Left ventricle myocardium superior (tissue), 1 donor: ENCODE measurements around the gene CHRNA1. TPM values are rescaled to one million over a fixed set of nuclear protein-coding genes. Genes with fewer than 3 reads are reported as not detected.
A peak's percentile ranks its signal among the peaks of the same experiment; 100 is the strongest.

Experiments
- ATAC-seq: fragments of 200-7000 bp; cut with Tn5 transposase; one replicate; pipeline ENCODE4 v1.9.1; 2020; ENCODE audit warnings: mild to moderate bottlenecking, moderate library complexity
- DNase-seq: peaks from one replicate; pipeline ENCODE4 v3.0.0-alpha.2; 2020
- intact Hi-C: fragments of 100-400 bp; cut with micrococcal nuclease; formaldehyde crosslinking; loops from one replicate; pipeline ENCODE4 v1.11.0; 2022
- total RNA-seq: library from RNA; stranded (reverse); fragmentation: NEBNext Ultra II Directional; extraction: Animal tissue kit (Norgen Biotek cat#: 25700); gene quantifications from one replicate; pipeline ENCODE4 v1.2.1, GENCODE V29; 2021
- donor health status: DM: no; HTN: yes; CAD: no; lungs with severe emphysema.

Gene CHRNA1
- total RNA-seq, 1 donor from 2014 or later: not detected

DNA sequence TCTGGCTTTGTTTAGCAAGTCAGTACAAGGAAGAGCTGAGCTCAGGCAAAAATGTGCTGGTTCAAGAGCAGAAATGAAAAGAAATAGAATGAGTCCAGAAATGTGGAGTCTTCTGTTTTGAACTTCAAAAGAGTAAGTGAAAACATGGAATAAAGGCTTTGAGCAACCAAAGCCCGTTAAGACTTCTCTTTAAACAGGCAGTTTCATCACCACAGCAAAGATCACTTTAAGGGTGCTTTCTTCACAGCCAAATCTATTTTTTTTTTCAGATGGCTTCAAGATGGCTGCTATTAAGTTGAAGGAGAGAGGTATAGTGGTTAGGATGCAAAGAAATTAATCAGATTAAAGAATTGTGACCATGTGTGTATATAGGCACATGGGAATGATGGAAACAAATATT, 2.0 kb upstream of the CHRNA1 start:
- DNase-seq (no peak), ATAC-seq (no peak)
- intact Hi-C loops: no loop called here

DNA sequence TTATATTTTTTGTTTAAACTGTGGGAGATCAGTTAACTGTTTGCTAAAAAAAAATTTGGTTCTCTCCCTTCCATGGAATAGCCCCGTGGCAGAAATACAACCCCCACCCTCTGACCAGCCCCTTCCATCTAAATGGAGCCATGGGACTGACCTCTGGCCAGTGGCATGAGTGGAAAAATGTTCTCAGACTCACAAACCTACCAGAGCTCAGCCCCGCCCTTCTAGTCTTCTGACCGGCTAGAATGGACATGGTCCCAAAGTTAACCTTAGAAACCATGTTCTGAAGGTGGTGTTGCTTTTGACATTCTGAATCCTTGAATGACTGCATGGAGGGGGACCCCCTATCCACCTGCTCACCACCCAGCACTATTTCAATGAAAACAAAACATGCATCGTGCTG, 1.3 kb upstream of the CHRNA1 start:
- intact Hi-C loops: no loop called here
- no peak for DNase-seq
- ATAC-seq: no peak

DNA sequence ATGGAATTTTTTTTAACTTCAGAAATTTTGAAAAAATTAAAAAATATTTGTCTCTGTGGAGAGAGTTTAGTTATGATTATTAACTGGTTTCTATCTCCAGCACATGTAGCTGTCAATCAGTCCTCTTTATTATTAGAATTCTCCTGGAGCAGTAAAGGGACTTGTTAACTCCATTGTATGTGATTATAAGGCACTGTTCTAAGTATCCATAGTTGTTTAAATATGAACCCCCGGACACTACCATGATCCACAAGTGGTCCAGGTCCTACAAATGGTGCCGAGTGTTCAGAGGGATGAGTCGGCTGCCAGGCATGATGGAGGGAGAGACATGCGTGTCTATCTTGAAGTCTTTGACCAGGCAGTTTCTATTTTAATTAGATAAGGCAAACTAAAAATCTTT, 492 bp downstream of the CHRNA1 start:
- no peak for DNase-seq
- intact Hi-C loops: no loop called here
- ATAC-seq: no peak

DNA sequence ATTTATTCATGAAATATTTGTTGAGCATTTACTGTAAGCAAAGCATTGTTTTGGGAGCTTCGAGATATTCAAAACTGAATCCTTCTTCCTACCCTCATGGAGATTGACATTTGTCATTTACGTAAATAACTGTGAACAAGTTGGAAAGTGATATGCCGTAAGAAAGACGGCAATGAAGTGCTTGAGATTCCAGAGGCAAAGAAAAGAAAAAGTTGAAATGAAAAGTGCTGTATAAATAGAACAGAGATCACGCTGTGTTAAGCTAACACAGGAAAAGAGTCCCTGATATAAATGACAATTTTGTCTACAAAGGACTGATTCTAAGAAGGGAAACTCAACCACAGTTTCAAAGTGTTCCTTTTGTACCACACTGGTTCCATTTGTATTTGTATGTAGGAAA, 1.8 kb downstream of the CHRNA1 start:
- no peak for DNase-seq
- no peak for ATAC-seq
- intact Hi-C loops: no loop called here

DNA sequence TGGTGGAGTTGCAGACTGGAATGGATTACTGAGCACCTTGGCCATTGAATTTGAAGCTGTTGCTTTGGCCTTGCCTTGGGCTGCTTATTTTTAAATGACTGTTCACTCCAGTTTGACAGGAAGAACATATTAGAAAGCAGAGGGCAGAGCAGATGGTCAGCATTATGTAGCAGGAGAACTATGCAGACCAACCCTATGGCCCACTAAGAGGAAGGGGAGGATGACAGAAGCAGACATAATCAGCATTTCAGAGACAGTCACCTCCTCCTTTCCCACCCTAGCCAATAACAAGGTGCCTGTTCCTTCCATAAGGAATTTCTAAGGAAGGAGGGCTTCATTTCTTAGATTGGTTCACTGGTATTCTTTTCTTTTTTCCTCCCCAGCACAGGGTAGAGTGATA, 2.4 kb downstream of the CHRNA1 start:
- no peak for DNase-seq
- intact Hi-C loops: no loop called here
- no peak for ATAC-seq

DNA sequence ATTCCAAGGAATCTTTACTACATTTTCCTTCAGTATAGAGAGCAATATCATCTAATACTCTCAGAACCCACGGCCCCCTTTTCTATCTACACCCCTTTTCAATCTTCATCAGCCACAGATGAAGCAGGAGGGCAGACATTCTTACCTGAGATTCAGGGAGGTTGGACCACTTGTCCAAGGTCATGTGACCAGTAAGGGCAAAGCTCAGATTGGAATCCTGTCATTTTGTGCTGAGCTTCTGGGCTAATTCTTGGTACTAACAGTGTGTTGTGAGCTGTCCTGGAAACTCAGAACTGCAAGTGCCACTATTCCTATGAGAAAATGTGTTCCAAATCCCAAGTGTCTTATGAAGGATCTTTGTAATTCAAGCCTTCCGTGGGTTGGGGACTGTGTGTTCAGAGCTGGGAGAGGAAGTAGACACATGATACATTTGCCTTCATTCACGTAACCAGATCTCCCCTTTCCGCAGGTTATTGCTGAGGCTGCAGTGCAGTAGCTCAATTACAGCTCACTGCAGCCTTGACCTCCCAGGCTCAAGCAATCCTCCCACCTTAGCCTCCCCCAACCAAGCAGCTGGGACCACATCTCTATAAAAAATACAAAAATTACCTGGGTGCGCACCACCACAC, 3.3 kb downstream of the CHRNA1 start:
- no peak for DNase-seq

DNA sequence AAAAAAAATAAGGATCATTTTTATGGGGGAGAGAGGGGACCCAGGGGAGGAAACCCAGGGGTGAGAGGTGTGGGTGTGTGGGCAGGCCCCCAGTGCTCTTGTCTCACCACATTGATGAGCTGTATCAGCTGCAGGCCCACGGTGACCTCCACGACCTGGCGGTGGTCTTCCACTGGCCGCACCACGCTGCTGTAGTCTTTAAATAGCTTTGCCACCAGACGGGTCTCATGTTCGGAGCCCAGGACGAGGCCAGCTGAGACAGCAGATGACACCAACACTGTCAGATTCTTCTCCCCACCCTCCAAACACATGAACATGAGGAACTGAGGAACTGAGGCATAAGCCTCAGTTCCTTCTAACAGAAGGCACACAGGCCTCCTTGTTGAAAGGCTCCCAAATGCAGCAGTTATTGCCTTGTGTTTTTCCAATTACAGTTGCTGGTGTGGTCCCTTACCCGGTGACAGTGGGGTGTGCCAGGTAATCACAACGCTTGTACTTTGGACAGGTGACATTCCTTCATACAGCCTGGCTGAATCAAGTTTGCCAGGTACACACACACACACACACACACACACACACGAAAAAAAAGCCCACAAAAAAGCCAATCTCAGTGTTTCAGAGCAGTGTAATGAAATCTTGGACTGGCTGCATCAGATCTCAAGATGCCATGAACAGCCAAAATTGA, 4.7 kb downstream of the CHRNA1 start:
- DNase-seq (no peak), ATAC-seq (no peak)
- intact Hi-C loops: no loop called here

More for the DNA sequence above, 3.3 kb downstream of the CHRNA1 start:
- intact Hi-C loops: no loop called here
- no peak for ATAC-seq

DNA sequence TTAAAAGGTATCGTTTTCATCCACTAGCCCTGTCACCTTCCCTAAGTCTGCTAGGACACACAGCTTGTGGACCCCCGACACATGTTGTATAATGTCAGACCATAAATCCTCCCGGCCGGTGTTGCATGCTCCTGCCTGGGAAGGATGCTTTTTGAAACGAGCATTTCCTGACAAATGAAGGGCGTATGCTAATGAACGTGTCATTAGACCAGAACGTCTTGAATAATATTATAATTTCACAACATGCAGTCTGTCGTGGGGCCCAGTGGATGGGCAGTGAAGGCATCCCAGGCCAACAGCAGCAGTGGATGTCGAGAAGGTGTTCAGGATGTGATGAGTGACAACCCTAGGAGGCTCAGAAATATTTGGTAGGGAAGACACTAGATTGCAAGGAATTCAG, 7.5 kb downstream of the CHRNA1 start:
- no peak for ATAC-seq
- no peak for DNase-seq
- intact Hi-C loops: no loop called here

DNA sequence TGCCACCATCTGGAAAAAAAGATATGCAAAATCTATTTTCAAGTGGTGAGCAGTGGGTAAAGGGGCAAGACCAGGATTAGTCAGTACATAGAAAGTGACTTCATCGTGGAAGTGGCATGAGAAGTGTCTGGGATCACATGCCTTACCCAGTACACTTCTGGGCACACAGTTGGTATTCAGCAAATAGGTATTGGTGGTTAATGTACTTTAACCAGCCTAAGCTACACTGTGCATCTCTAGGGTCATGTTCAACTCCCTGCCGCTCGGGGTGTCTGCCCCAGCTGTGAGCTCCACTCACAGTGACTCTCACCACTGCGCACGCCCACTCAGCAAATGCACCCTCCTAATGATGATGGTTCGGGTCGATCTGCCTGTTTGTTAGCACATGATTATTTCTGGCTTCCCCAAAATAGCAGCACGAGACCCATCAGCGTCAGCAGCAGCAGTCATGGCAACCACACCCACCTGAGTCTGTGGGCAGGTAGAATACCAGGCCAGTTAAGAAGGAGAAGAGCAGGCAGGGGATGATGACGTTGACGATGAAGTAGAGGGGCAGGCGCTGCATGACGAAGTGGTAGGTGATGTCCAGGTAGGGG, 11.1 kb downstream of the CHRNA1 start:
- DNase-seq (no peak), ATAC-seq (peak; percentile 73)
- intact Hi-C loops: no loop called here

DNA sequence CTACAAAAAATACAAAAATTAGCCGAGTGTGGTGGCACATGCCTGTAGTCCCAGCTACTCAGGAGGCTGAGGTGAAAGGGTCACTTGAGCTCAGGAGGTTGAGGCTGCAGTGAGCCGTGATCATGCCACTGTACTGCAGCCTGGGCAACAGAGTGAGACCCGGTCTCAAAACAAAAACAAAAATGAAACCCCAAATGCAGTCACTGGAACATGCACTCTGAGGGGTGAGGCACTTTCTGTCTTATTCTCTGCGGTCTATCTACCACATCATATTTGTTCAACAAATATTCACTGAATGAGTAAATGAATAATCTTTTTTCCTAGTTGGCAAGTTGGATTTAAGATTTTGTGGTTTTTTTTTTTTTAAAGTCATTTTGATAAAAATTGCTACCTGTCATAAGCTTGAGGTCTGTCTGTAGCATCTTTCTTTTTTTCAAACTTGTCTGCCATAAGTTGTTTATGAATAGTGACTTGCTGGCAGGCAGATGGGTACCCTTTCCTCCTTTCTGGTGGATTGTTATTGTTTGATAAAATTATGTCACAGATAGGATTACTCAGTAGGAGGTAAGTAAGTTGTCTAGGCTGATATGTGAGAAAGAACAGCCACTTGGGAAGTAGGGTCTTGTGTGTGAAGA, 11.8 kb downstream of the CHRNA1 start:
- no peak for ATAC-seq
- no peak for DNase-seq
- intact Hi-C loops: no loop called here

DNA sequence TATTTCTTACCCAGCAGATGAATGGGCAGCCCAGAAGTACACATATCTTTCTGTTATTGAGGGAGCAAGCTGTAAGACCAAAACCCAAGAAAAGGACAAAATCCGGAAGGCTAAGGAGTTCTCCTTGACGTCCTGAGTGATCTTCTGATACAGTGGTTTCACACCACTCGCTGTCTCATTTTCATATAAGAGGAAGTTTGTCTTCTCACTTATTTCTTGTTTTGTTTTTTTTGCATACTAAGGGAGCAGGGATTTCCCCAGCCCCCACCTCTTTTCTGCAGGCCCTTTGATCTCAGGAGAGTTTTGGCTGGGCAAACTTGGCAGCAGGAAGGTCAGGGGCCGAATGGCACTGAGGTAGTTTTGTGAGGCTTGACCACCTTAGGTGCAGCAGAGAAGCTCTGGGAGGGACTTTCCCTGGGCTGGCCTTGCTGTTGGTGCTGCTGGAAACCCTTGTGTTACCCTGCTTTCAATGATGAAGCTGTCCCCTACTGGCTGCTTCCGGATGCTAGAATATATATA, 13.3 kb downstream of the CHRNA1 start:
- no peak for ATAC-seq
- no peak for DNase-seq
- intact Hi-C loops: no loop called here

DNA sequence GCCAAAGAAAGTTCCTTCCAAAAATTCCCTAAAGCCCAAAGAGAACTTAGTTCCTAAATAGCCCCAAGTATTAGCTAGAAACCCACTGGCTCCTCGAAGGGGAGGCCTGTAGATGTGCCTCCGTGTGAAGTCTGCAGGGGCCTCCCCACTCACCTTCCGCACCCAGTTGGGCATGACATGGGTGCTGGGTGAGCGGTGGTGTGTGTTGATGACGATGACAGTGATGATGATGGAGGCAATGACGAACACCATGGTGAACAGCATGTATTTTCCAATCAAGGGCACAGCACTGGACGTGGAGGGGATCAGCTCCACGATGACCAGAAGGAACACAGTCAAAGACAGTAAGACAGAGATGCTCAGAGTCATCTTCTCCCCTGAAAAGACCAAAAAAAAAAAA, 14.5 kb downstream of the CHRNA1 start:
- intact Hi-C loops: no loop called here

DNA sequence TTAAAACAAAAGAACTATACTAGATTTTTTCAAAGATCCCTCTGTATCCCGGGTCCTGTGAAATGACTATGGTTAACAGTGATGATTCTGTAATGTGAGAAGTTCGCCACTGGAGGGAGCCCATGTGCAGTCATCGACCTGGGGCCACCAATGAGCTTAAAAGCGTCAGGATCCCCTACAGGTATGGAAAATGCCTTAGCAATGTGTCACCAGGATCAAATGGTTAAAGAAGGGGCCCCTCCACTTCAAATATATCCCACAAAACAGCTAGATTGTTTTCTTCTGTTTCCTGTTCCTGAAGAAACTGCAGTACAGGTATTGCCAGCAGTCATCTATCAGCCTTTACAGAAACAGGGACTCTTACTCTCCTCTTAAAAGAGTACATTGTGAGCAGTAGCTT, 15.3 kb downstream of the CHRNA1 start:
- DNase-seq: peak; percentile 41
- peak; percentile 72 for ATAC-seq
- intact Hi-C loops: no loop called here

More for the DNA sequence above, 14.5 kb downstream of the CHRNA1 start:
- ATAC-seq (no peak), DNase-seq (no peak)

DNA sequence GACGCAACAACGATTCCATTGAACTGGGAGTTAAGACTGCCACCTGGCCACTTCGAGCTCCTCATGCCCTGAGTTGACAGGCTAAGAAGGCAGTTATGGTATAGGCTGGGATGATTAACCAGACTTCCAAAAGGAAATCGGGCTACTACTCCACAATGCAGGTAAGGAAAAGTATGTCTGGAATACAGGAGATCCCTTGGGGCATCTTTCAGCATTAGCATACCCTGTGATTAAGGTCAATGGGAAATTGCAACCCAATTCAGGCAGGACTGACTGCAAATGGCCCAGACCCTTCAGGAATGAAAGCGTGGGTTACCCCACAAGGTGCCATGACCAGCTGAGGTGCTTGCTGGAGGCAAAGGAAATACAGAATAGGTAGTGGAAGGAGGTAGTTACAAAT, 19.1 kb downstream of the CHRNA1 start:
- no peak for ATAC-seq
- intact Hi-C loops: no loop called here
- DNase-seq: no peak

DNA sequence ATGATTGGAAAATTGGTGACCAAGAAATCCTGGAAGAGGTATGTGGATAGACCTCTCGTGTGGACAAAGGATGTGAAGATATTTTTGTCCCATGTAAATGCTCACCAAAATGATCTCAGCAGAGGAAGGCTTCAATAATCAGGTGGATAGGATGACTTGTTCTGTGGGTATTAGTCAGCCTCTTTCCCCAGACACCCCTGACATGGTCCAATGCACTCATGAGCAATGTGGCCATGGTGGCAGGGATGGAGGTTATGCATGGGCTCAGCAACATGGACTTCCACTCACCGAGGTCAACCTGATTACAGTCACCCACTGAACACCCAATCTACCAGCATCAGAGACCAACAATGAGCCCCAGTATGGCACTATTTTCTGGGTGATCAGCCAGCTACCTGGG, 20.2 kb downstream of the CHRNA1 start:
- ATAC-seq: no peak
- no peak for DNase-seq
- intact Hi-C loops: no loop called here

DNA sequence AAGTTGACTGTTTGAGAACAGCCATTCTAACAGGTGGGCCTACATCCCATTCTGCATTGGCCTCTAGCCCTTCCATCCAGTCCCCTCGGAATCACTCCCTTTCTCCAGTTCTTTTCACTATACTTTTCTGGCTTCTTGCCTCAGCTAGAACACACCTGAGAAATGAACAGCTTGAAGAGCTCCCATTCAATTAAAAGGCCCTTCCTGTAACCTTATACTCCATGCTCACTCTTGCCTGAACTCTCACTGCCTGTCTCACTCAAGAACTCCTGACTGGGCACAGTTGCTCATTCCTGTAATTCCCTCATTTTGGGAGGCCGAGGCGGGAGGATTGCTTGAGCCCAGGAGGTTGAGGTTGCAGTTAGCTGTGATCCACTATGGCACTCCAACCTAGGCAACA, 23.6 kb downstream of the CHRNA1 start:
- DNase-seq: no peak
- no peak for ATAC-seq
- intact Hi-C loops: no loop called here

DNA sequence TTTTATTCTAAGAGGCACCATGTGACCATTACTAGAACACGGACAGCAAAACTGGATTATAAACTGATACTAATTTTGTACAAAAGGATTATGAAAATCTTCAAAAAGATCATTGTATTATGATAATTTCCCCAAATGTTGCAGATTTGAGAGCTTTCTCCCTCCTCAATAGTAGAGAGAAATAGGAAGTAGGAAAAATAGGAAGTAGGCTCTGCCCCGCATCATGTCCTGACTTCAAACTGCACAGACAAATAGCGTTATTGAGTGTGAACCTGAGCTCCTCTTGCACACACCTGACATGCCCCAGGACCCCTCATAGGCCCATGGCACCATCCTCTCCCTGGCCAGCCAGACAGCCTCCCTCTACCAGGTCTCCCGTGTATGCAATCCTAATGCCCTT, 25.4 kb downstream of the CHRNA1 start:
- no peak for DNase-seq
- ATAC-seq: no peak
- intact Hi-C loops: no loop called here

DNA sequence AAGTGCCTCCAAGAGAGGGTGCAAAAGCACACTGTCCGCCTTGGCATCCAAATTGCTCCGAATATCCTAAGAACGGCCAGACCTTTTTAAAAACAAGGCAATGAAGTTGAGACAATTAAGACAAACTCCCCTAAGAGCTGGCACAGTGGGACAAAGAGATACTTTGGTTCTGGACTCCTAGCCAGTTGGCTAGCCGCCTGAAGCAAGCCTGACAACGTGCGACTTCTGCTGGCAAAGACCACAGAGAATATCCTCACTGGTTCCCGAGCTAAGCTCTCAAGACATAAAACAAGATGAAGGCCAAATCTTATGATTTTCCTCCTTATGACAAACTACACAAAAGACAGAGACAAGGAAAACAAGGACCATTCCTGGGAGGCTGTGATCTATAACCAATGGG, 32.7 kb downstream of the CHRNA1 start:
- intact Hi-C loops: no loop called here
- DNase-seq (no peak), ATAC-seq (no peak)

DNA sequence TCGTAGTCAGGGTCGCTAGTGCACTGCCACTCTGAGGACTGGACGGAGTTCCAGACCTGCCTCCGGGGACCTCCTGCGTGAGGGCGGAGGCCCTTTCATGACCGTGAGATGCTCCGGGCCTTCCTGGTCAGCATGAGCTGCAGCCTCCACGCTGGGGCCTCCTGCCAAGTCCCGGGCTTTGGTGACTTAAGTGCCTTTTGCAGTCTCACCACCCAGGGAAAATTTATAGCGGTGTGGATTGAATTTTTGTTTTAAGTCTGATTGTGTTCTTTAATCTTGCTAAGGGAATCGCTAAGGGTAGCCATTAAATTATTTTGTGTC, 33.6 kb downstream of the CHRNA1 start:
- intact Hi-C loops: no loop called here
- no peak for DNase-seq
- no peak for ATAC-seq
